Transverse colon (tissue), 4 donors: ENCODE data around the gene C17orf78. TPM values are rescaled to one million over a fixed set of nuclear protein-coding genes. Genes with fewer than 3 reads are reported as not detected.

Experiments used
- DNase-seq: peaks from one replicate; pipeline ENCODE4 v3.0.0-alpha.2; 2019
- H3K27ac ChIP-seq, 4 donors: fragments of 200-600 bp; sonication (generic); 2 replicates each; pipeline ENCODE4 v1.5.1; 2016 to 2018; ENCODE audit warnings: inconsistent platforms in 4 of 4
- H3K27me3 ChIP-seq: fragments of 200-600 bp; sonication (generic); 2 replicates; pipeline ENCODE4 v1.5.1; 2017; ENCODE audit warnings: inconsistent platforms
- H3K36me3 ChIP-seq, 4 donors: fragments of 200-600 bp; sonication (generic); 2 replicates each; pipeline ENCODE4 v1.5.1; 2017 to 2019; ENCODE audit warnings: inconsistent platforms in 4 of 4
- H3K4me1 ChIP-seq, 4 donors: fragments of 200-600 bp; sonication (generic); 2 replicates each; pipeline ENCODE4 v1.5.1; 2017 to 2020; ENCODE audit warnings: inconsistent platforms in 4 of 4
- H3K4me3 ChIP-seq, 4 donors: fragments of 200-600 bp; sonication (generic); 1 replicate in 1 of 4; 2 replicates in 3 of 4; pipeline versions ENCODE4 v1.5.1 to v1.6.1; 2017 to 2019; ENCODE audit warnings: inconsistent platforms in 4 of 4
- H3K9me3 ChIP-seq, 2 donors: fragments of 200-600 bp; sonication (generic); 2 replicates each; pipeline ENCODE4 v1.5.1; 2017 to 2019; ENCODE audit warnings: inconsistent platforms in 2 of 2
- EP300 ChIP-seq: sonication (generic); formaldehyde crosslinking; IDR thresholded peaks from one replicate; pipeline ENCODE4 v1.6.1; 2017; ENCODE audit warnings: antibody characterized with exemption, low read depth
- POLR2A ChIP-seq: fragments of 450-650 bp; IDR thresholded peaks from one replicate; pipeline ENCODE4 v1.6.1; 2016; ENCODE audit warnings: antibody characterized with exemption, mild to moderate bottlenecking, moderate library complexity
- POLR2AphosphoS5 ChIP-seq, 3 donors: sonication (generic); formaldehyde crosslinking; IDR thresholded peaks; one replicate each; pipeline ENCODE4 v1.6.1; 2016; ENCODE audit warnings: antibody characterized with exemption in 3 of 3
- WGBS, 2 donors: methylation state at CpG; one replicate each; pipeline ENCODE4 v1.1.5; 2018; ENCODE audit warnings: low coverage in 1 of 2; 5-methylcytosine and 5-hydroxymethylcytosine counted together
- in situ Hi-C, 4 donors: fragments of 200-750 bp; cut with MboI; loops; one replicate each; pipeline versions ENCODE4 v1.15.0 to v1.15.1; 2017; ENCODE audit warnings: low sequenced_read_pairs in 3 of 4, low pct_ligation_motif_present in 1 of 4, low pct_unique_long_range_greater_than_20kb in 1 of 4
- intact Hi-C: fragments of 100-400 bp; cut with DNase I; formaldehyde crosslinking; loops from one replicate; pipeline ENCODE4 v1.15.1; 2023; ENCODE audit warnings: low total_unique reads
- total RNA-seq, 4 donors: library from RNA; depleted of rRNA; stranded (reverse); fragments of >200 nt; gene quantifications; one replicate each; pipeline ENCODE4 v1.1.0, GENCODE V29; 2016
- TF ChIP-seq, protein P1 (sequence below), 5 experiments: fragments of 200-600 bp in 3 of 5; fragments of 450-650 bp in 2 of 5; sonication (generic) in 3 of 5; IDR thresholded peaks; 1 replicate in 2 of 5; 2 replicates in 3 of 5; pipeline ENCODE4 v1.5.1; 2016 to 2017; ENCODE audit warnings: antibody characterized with exemption in 5 of 5, inconsistent platforms in 3 of 5, mild to moderate bottlenecking in 2 of 5, moderate library complexity in 1 of 5

The C17orf78 gene
- total RNA-seq, 4 donors from 2014 or later = not detected

- Histone ChIP-seq H3K4me3 (no peak overlapping the region), H3K9me3 (no peaks in the 10 kb centered on the region), H3K27ac (peak overlapping the region in 1 of 4 donors; percentile 91), H3K4me1 (peaks cover 6 to 34% (median 21%) of the 10 kb centered on the region in 4 donors), H3K27me3 (no peaks in the 10 kb centered on the region), H3K36me3 (no peaks in the 10 kb centered on the region)
- in situ Hi-C loops = no loop called here
- DNase-seq = no peak
- no peak for TF ChIP-seq POLR2A
- WGBS, 2 donors = 75 to 84% methylated on average over 3 of the region's 3 CpGs
- intact Hi-C loops = no loop called here
Measured at GRCh38 chr17:37360632-37361031, 15.2 kb upstream of the C17orf78 start.

DNA sequence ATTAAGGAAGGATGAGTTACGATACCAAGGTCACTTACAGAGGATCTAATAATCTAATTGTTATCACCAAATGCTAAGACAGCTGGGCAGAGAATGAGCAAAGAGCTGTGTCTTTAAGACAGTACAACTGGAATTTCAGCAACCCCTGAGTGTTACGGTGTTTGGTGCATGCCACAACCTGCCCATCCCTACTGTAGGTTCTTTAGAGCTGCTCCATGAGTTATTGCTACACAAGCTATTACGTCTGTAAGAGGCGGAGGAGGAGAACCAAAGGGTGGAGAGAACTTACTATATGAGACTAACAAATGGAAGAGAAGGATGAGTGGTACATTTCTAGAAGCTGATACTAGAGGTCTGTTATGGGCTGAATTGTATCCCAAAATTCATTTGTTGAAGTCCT is 14.2 kb upstream of the C17orf78 start:
- intact Hi-C loops = no loop called here
- no peak for DNase-seq
- no peak overlapping the region for H3K4me3 ChIP-seq
- H3K9me3 ChIP-seq = no peaks in the 10 kb centered on the region
- H3K36me3 ChIP-seq = no peaks in the 10 kb centered on the region
- no peaks in the 10 kb centered on the region for H3K27me3 ChIP-seq
- in situ Hi-C loops = no loop called here
- WGBS, 2 donors = 85 to 100% methylated on average over 1 to 4 of the region's 4 CpGs
- TF ChIP-seq EP300 = no peak
- TF ChIP-seq, protein P1, sequence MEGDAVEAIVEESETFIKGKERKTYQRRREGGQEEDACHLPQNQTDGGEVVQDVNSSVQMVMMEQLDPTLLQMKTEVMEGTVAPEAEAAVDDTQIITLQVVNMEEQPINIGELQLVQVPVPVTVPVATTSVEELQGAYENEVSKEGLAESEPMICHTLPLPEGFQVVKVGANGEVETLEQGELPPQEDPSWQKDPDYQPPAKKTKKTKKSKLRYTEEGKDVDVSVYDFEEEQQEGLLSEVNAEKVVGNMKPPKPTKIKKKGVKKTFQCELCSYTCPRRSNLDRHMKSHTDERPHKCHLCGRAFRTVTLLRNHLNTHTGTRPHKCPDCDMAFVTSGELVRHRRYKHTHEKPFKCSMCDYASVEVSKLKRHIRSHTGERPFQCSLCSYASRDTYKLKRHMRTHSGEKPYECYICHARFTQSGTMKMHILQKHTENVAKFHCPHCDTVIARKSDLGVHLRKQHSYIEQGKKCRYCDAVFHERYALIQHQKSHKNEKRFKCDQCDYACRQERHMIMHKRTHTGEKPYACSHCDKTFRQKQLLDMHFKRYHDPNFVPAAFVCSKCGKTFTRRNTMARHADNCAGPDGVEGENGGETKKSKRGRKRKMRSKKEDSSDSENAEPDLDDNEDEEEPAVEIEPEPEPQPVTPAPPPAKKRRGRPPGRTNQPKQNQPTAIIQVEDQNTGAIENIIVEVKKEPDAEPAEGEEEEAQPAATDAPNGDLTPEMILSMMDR (IDR thresholded peaks at IDR 0.05) = no peak
- TF ChIP-seq POLR2A = no peak
- no peak for TF ChIP-seq POLR2AphosphoS5 (IDR thresholded peaks at IDR 0.05)
- no peak overlapping the region for H3K27ac ChIP-seq
- H3K4me1 ChIP-seq = peaks cover 6 to 29% (median 19%) of the 10 kb centered on the region in 4 donors

DNA sequence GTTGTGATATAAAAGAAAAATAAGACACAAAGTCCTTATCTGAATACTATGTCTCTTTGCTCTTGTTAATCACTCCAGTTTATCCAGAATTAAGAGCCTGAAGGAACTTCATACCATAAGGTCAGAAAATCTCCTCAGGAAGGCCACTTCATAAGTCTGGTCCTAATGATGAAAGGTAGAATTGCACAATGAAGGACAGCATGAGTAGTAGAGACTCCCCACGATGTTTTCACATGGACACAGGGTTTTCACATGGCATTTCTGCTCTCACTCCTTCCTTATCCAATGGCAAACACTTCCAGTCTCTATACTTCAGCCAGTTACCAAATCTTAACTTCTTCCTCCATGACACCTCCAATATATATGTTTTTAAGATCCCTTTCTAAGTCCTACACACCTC is 10.2 kb upstream of the C17orf78 start:
- H3K36me3 ChIP-seq = no peaks in the 10 kb centered on the region
- no peak for DNase-seq
- no peak overlapping the region for H3K27ac ChIP-seq
- WGBS, 2 donors = 66 to 83% methylated on average over 1 of the region's 1 CpG
- no peaks in the 10 kb centered on the region for H3K9me3 ChIP-seq
- intact Hi-C loops (no loop called here), in situ Hi-C loops (no loop called here)
- H3K4me1 ChIP-seq = peaks cover 0 to 2% (median 0%) of the 10 kb centered on the region in 4 donors
- no peaks in the 10 kb centered on the region for H3K27me3 ChIP-seq
- TF ChIP-seq EP300 = no peak
- H3K4me3 ChIP-seq = no peak overlapping the region

DNA sequence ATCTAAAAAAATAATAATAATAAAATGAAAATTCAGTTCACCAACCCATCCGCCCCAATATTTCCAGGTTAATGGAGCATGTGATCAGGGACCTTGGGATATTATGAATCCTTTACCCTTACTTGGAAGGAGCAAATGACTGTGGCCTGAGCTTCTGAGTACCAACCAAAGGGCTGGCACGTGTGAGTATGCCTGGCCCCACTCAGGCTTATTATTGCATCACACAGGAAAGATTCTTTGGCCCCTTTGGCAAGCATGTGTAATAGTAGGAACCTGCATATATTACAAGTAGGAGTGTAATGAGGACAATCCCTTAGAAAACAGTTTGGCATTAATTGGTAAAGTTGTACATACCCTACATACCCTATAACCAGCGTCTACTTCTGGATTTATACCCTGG is 7.2 kb upstream of the C17orf78 start:
- H3K9me3 ChIP-seq = no peaks in the 10 kb centered on the region
- in situ Hi-C loops = no loop called here

GRCh38 chr17:37373530-37374159 is 2.1 kb upstream of the C17orf78 start:
- in situ Hi-C loops (no loop called here), intact Hi-C loops (no loop called here)
- peak; percentile 75 for DNase-seq

More for the DNA sequence above, 7.2 kb upstream of the C17orf78 start:
- Histone ChIP-seq H3K4me1 (no peaks in the 10 kb centered on the region), H3K27ac (no peak overlapping the region), H3K27me3 (no peaks in the 10 kb centered on the region), H3K36me3 (no peaks in the 10 kb centered on the region), H3K4me3 (no peak overlapping the region)
- DNase-seq = no peak
- TF ChIP-seq POLR2AphosphoS5 (IDR thresholded peaks at IDR 0.05) (no peak), POLR2A (no peak), EP300 (no peak)
- whole genome bisulfite sequencing, 2 donors = 73 to 85% methylated on average over 3 of the region's 3 CpGs
- intact Hi-C loops = no loop called here

More at GRCh38 chr17:37373530-37374159, 2.1 kb upstream of the C17orf78 start:
- TF ChIP-seq, protein P1 (IDR thresholded peaks at IDR 0.05) = peak; percentile 87 to 99 (median 91)
- TF ChIP-seq POLR2AphosphoS5 (IDR thresholded peaks at IDR 0.05) (no peak), POLR2A (no peak), EP300 (no peak)
- Histone ChIP-seq H3K36me3 (no peaks in the 10 kb centered on the region), H3K9me3 (no peaks in the 10 kb centered on the region), H3K4me1 (no peaks in the 10 kb centered on the region), H3K27me3 (no peaks in the 10 kb centered on the region), H3K4me3 (no peak overlapping the region), H3K27ac (no peak overlapping the region)
- 0 to 5% methylated on average over 3 to 4 of the region's 4 CpGs for WGBS, 2 donors
